Breast epithelium (tissue), 4 donors: ENCODE results near the gene CCDC186. TPM values are rescaled to one million over a fixed set of nuclear protein-coding genes. Genes with fewer than 3 reads are reported as not detected.

ENCODE experiments used
- DNase-seq, 2 donors: peaks; one replicate each; pipeline ENCODE4 v3.0.0-alpha.2; 2019; ENCODE audit warnings: low spot score in 2 of 2
- H3K27ac ChIP-seq, 2 donors: fragments of 200-600 bp; sonication (generic) in 1 of 2; one replicate each; pipeline ENCODE4 v1.5.1; 2016 to 2019; ENCODE audit warnings: mild to moderate bottlenecking in 1 of 2
- H3K27me3 ChIP-seq, 2 donors: fragments of 200-600 bp; sonication (generic) in 1 of 2; one replicate each; pipeline versions ENCODE4 v1.5.1 to v1.6.0; 2017 to 2019; ENCODE audit warnings: control low read depth in 1 of 2, mild to moderate bottlenecking in 1 of 2
- H3K36me3 ChIP-seq: fragments of 200-600 bp; one replicate; pipeline ENCODE4 v1.5.1; 2019
- H3K4me1 ChIP-seq, 2 donors: fragments of 200-600 bp; sonication (generic); one replicate each; pipeline ENCODE4 v1.5.1; 2016 to 2019; ENCODE audit warnings: control low read depth in 1 of 2
- H3K4me3 ChIP-seq, 3 donors: fragments of 200-600 bp; sonication (generic); 1 replicate in 2 of 3; 2 replicates in 1 of 3; pipeline ENCODE4 v1.5.1; 2016 to 2019; ENCODE audit warnings: mild to moderate bottlenecking in 3 of 3, moderate library complexity in 2 of 3
- H3K9me3 ChIP-seq, 2 donors: fragments of 200-600 bp; sonication (generic) in 1 of 2; one replicate each; pipeline ENCODE4 v1.5.1; 2016 to 2019; ENCODE audit warnings: control low read depth in 1 of 2
- POLR2A ChIP-seq: fragments of 450-650 bp; IDR thresholded peaks from one replicate; pipeline ENCODE4 v1.6.1; 2016; ENCODE audit warnings: antibody characterized with exemption, mild to moderate bottlenecking, moderate library complexity
- POLR2AphosphoS5 ChIP-seq, 3 donors: sonication (generic); formaldehyde crosslinking; IDR thresholded peaks; one replicate each; pipeline ENCODE4 v1.6.1; 2017; ENCODE audit warnings: antibody characterized with exemption in 3 of 3
- intact Hi-C: fragments of 100-400 bp; cut with DNase I; formaldehyde crosslinking; loops from one replicate; pipeline ENCODE4 v1.15.1; 2023; ENCODE audit warnings: low total_unique reads
- total RNA-seq, 3 donors: library from RNA; depleted of rRNA; stranded (reverse); fragments of >200 nt; gene quantifications; one replicate each; pipeline ENCODE4 v1.1.0, GENCODE V29; 2016
- TF ChIP-seq, protein P1 (sequence below), 3 donors: fragments of 450-650 bp; IDR thresholded peaks; one replicate each; pipeline ENCODE4 v1.5.1; 2016 to 2017; ENCODE audit warnings: antibody characterized with exemption in 3 of 3, mild to moderate bottlenecking in 3 of 3, moderate library complexity in 3 of 3

Gene CCDC186
- total RNA-seq, 3 donors from 2014 or later, result 23.5 to 62.1 (median 41.6) TPM

GRCh38 chr10:114176511-114176910 lies 2.5 kb upstream of the CCDC186 start:
- H3K27ac ChIP-seq, result no peak overlapping the region
- H3K4me1 ChIP-seq, result no peaks in the 10 kb centered on the region
- TF ChIP-seq POLR2AphosphoS5 (IDR thresholded peaks at IDR 0.05) (no peak), POLR2A (no peak)
- TF ChIP-seq, protein P1, sequence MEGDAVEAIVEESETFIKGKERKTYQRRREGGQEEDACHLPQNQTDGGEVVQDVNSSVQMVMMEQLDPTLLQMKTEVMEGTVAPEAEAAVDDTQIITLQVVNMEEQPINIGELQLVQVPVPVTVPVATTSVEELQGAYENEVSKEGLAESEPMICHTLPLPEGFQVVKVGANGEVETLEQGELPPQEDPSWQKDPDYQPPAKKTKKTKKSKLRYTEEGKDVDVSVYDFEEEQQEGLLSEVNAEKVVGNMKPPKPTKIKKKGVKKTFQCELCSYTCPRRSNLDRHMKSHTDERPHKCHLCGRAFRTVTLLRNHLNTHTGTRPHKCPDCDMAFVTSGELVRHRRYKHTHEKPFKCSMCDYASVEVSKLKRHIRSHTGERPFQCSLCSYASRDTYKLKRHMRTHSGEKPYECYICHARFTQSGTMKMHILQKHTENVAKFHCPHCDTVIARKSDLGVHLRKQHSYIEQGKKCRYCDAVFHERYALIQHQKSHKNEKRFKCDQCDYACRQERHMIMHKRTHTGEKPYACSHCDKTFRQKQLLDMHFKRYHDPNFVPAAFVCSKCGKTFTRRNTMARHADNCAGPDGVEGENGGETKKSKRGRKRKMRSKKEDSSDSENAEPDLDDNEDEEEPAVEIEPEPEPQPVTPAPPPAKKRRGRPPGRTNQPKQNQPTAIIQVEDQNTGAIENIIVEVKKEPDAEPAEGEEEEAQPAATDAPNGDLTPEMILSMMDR (IDR thresholded peaks at IDR 0.05), result no peak
- H3K27me3 ChIP-seq, result no peaks in the 10 kb centered on the region
- no peak for DNase-seq
- intact Hi-C loops, result no loop called here
- H3K9me3 ChIP-seq, result no peaks in the 10 kb centered on the region
- no peak overlapping the region for H3K4me3 ChIP-seq
- no peaks in the 10 kb centered on the region for H3K36me3 ChIP-seq

DNA sequence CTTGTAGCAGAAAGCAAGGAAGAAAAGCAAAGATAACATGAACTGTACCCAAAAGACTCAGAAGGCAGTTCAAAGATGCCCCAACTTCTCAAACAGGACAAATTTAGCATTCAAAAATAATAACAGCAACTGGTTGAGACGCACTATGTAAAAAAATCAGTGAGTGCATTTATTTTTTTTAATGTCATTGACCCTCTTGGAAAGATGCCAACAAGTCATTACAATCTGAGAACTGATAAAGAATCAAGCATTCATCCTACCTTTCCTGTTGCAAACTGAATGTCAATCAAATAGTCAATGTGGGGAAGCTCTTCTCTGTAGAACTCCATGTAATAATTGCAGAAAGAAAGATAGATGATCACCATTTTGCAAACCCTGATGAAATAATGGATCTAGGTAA lies 1.7 kb upstream of the CCDC186 start:
- Histone ChIP-seq H3K9me3 (no peaks in the 10 kb centered on the region), H3K4me3 (no peak overlapping the region), H3K4me1 (no peaks in the 10 kb centered on the region), H3K27ac (no peak overlapping the region), H3K27me3 (no peaks in the 10 kb centered on the region), H3K36me3 (no peaks in the 10 kb centered on the region)
- TF ChIP-seq, protein P1 (IDR thresholded peaks at IDR 0.05), result no peak
- TF ChIP-seq POLR2AphosphoS5 (IDR thresholded peaks at IDR 0.05) (no peak), POLR2A (no peak)
- intact Hi-C loops, result no loop called here
- DNase-seq, result no peak

GRCh38 chr10:114174695-114175188 lies 739 bp upstream of the CCDC186 start:
- peak overlapping the region; percentile 89 to 99 (median 97) for H3K4me3 ChIP-seq
- no peaks in the 10 kb centered on the region for H3K9me3 ChIP-seq
- H3K4me1 ChIP-seq, result no peaks in the 10 kb centered on the region
- TF ChIP-seq POLR2AphosphoS5 (IDR thresholded peaks at IDR 0.05), result peak in 2 of 3 donors; percentile 6 to 35
- TF ChIP-seq POLR2A, result no peak
- H3K27me3 ChIP-seq, result no peaks in the 10 kb centered on the region
- peak; percentile 64 to 70 for DNase-seq
- H3K36me3 ChIP-seq, result no peaks in the 10 kb centered on the region
- peak overlapping the region; percentile 97 to 98 for H3K27ac ChIP-seq
- intact Hi-C loops, result no loop called here

DNA sequence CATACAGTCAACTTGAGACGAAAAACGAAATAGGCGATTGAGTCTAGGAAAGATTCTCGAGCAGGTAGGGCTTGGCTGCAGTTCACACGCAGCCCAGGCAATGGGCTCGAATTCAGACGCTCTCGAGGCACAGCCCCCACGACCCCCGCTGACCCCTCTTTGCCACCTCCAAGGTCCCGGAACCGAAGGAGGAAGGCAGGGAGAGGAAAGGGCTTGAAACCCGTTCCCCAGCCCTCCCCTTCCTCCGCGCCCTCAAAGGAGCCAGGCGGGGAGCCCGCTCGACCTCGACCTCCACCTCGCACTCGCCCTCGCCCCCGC lies 441 bp downstream of the CCDC186 start:
- H3K4me3 ChIP-seq, result peak overlapping the region; percentile 89 to 99 (median 97)
- peak overlapping the region; percentile 97 to 98 for H3K27ac ChIP-seq
- H3K4me1 ChIP-seq, result no peaks in the 10 kb centered on the region
- no peaks in the 10 kb centered on the region for H3K27me3 ChIP-seq
- no peak for DNase-seq
- no peaks in the 10 kb centered on the region for H3K36me3 ChIP-seq
- intact Hi-C loops, result no loop called here
- TF ChIP-seq POLR2A, result no peak
- no peak for TF ChIP-seq POLR2AphosphoS5 (IDR thresholded peaks at IDR 0.05)
- TF ChIP-seq, protein P1 (IDR thresholded peaks at IDR 0.05), result no peak
- H3K9me3 ChIP-seq, result peaks cover 0 to 4% of the 10 kb centered on the region in 2 donors

DNA sequence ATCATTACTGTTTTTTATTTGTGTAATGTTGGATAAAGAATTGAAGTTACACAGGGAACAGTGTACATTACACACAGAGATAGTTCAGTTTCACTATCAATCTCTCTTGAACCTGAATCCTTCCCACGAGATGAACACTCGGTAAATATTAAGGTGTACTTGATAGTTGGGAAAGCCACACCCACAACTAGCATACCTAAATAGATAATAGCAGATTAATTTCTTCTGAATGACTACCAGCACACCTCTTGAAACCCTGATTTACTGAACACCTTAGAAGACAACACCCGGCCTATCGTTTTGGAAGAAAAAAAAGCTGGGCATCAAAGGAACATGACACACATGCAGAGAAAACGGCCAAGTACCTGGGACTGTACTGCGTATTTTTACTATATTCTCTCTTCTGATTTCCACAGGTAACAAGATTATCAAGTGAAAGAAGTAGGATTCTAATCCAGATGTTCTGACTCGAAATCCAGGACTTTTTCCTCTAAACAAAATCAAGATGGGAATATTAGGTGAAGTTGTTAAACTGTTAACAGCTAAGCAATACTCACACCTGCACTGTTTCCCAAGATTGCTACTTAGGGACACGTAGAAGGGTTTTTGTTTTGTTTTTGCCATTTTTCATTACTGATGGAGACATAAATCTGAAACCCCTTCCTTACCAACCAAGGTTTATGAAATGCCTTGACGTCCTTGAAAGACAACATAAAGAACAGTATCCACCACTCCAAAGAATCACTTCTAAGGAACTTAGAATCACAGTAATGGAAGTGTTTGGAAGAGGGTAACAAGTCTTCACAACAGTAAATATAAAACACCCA lies 1.0 kb downstream of the CCDC186 start:
- Histone ChIP-seq H3K36me3 (no peaks in the 10 kb centered on the region), H3K4me1 (no peaks in the 10 kb centered on the region), H3K27ac (peak overlapping the region; percentile 97 to 98), H3K27me3 (no peaks in the 10 kb centered on the region), H3K9me3 (peaks cover 0 to 10% of the 10 kb centered on the region in 2 donors), H3K4me3 (peak overlapping the region; percentile 89 to 99 (median 97))
- DNase-seq, result no peak
- intact Hi-C loops, result no loop called here
- TF ChIP-seq, protein P1 (IDR thresholded peaks at IDR 0.05), result no peak
- TF ChIP-seq POLR2A (no peak), POLR2AphosphoS5 (IDR thresholded peaks at IDR 0.05) (no peak)
